IPS DF 4.7 (cell line): Measurements from ENCODE around the gene HAGH.
"Not testable (repeated sequence)": the region's sequence is repeated elsewhere in the genome, so short reads cannot be mapped to it uniquely, and the experiment has no call there.

Source experiments
- DNase-seq: peaks from one replicate; pipeline ENCODE4 v3.0.0-alpha.2; 2013; ENCODE audit warnings: low spot score; ENCODE audit errors: extremely low read depth

HAGH gene

DNA sequence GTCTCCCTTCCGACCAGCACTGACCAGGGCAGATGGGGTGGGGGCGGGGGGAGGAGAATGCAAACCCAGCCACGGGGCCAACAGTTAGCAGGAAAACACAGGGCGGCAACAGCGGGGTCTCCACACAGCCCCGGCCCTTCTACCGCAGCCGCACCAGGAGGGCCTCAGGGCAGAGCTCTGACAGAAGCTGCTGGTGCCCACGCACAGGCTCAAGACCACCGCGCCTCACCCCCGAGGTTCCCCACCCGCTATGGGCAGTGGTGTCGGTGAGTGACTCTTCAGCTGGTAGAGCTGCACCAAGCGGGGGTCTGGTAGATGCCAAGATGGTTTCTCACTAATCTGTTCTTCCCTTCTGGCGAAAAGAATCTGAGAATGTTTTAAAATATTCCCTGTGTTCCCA lies 16.1 kb downstream of the HAGH start:
- DNase-seq, result no peak

DNA sequence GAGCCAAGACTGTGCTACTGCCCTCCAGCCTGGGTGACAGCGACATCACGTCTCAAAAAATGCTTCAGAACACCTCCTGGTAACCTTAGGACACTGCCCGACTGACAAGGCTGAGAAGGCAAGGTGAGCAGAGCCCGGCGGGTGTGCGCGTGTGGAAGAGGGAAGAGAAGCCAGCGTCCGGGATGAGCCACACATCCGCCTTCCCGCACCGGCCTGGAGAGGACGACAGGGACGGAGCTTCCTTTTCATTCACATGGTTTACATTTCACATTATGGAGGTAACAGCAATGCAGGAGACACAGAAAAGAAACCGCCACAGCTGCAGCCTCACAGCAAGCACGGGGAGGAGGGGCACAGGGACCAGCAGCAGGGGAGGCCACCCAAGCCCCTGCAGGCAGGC lies 16.5 kb downstream of the HAGH start:
- no peak for DNase-seq

DNA sequence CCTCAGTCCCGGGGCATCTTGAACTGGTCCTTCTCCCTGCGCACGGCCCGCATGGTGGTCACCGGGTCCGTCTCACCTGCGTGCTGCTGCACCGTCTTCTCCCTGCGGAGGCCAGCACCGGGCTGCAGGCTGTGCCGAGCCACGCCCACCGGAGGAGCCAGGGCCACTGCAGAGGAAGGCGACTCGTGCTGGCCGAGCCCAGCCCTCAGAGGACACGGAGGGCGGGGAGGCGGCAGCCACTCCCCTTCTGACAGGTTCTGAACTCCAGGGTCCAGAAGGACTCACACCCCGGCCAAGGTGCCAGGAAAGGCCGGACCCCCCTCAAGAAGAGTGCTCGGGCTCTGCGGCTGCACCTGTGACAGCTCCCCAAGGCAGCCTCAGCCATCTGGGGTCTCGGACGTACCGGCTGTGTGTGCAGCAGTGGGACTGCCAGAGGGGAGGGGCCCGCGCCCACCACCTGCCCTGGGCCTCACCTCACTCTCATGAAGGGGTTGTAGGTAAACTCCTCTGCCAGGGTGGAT lies 17.3 kb downstream of the HAGH start:
- DNase-seq, result no peak

DNA sequence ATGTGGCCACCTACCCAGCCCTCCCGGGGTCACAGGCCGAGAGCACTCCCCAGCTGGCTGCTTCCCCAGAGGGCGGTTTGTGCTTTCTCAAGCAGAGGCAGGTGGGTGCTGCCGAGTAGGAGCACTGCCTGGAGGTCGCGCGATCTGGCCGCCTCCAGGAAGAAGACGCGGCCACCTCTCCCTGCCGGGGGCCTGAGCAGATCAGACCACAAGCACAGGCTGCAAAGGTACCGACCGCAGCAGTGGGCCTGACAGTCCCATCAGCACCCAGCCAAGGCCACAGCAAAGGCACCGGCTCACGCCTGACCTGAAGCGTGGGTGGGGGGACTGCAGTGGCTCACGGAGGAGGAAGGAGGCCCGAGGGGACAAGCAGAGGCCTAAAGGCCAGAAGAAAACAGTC lies 17.9 kb downstream of the HAGH start:
- DNase-seq, result no peak

DNA sequence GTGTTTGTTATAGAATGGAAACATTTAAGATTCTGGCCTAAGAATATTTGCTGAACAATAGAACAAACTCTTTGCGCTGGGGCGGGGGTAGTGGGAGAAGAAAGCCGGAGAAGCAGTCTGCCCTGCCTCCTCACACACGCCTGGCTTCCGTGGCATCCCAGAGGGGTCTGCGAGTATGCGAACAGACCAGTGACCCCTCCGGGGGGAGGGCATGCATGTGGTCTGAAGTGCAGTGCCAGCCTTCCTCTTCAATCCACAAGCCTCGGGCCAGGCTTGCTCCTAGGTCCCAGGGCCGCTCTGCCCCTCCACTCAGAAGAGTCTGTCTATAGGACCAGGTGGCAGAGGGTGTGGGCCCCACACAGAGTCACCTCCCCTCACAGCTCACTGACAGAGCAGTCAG lies 19.0 kb downstream of the HAGH start:
- no peak for DNase-seq

DNA sequence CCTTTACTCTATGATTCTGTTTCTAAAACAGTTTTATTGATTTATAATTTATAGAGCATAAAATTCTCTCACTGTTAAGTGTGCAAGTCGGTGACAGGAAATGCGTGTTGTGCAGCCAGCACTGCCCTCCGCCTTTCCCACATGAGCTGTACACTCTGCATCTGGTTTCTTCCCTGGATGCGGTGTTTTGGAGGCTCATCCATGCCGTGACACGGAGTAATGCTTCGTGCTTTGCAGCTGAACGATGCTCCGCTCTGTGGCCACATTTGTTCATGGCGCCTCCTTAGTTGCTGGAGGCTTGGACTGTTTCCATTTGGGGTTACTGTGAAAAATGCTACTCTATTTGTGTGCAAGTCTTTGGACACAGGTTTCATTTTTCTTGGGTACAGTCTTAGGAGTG lies 25.9 kb downstream of the HAGH start:
- no peak for DNase-seq

DNA sequence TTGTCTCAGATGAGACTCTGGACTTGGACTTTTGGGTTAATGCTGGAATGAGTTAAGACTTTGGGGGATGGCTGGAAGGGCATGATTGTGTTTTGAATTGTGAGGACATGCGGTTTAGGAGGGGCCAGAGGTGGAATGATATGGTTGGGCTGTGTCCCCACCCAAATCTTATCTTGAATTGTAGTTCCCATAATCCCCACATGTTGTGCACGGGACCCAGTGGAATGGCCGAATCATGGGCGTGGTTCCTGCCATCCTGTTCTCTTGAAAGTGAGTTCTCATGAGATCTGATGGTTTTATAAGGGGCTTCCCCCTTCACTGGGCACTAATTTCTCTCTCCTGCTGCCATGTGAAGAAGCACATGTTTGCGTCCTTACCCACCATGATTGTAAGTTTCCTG lies 27.4 kb downstream of the HAGH start:
- DNase-seq, result not testable (repeated sequence)

DNA sequence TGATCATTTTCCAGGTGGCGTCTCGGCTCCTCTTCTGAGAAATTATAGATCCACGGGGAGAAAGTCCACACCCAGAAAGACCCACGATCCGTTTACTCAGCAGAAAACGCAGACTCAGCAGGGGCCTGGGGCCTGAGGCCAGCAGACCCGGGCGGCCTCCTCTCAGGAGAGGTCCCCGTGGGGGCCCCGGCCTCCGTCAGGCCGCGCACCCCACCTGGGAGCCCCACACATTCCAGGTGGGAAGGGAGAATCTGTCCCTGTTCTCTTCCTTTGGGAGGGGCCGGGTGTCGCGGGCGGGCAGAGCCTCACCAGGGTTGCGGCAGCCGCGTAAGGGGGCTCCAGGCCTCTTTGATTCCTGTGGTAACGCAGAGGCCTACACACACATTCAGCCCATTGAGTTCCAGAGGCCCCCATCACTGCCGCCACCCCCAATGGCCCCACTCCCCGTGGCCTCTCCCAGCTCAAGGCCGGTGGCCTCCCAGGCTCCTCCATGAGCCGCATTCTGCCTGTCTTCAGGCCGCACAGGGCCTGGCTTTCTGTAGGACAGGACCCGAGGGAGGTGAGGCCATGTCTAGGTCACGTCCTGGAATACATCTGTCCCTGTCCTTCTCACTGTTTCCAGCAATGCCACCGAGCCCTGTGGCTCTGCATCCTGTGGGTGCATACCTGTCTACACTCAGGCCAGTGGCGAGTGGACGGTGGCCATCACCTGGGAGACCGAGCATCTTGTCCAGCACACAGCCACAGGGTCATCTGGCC lies 31.5 kb downstream of the HAGH start:
- DNase-seq, result no peak

DNA sequence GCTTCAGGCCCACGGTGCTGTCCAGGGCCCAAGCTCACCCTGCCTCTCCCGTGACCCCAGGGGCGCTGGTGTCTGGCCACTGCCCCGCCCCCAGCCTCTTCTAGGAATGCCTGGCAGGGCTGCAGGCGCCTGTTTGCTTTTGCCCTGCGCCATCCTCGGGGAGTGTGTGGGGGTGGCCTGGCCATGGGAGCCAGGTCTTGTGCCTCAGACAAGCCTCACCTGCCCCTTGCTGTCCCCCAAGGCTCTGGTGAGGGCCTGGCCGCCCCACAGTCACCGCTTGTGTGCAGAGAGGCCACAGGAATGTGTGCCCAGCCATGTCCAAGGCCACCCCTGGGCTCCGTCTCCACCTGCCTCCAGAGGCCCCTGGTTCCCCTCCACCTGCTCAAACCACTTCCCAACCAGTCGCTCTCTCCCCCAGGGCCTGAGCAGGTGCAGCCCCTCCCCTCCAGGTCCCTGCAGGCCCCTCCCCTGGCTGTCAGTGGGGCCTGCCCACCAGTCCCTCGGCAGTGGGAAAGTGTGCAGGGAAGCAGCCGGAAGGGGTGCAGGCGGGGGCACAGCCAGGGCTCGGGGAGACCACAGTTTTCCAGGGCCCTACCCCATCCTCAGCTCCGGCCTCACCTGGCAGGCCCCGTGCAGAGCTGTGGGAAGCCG lies 32.3 kb downstream of the HAGH start:
- DNase-seq, result no peak

DNA sequence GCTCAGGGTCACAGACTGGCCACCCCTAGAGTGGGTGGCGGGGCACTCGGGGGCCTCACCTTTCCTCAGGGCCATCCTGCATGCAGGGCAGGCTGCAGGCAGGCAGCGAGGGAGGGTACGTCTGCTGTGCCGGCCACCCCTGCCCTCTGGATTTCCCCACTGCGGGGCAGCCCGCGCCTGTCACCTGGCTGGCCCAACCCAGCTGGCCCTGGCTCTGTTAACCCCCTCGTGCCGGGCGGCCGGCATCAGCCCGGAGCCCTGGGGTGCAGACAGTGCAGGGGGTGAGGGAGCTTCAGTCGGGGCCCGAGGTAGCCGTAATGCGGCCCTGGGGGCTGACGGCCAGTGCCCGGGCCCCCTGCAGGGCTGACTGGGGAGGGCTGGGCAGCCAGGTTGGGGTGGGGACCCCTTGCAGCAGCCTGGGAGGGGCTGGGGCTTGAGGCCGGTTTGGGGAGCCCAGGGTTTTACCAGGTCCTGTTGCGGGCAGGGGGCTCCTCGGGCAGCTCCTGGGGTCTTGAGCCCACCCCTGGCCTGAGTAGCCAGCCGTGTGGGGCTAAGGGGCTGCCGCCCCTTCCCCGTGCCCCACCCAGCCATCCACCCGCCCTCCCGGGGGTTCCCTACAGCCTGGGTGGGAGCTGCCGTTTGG lies 32.9 kb downstream of the HAGH start, which contains the start of gene IGFALS:
Gene IGFALS, minus strand, starts transcription at position 128 of the 643 bp plus-strand sequence. Its CDS starts 53 bp downstream, at position 75.
- DNase-seq, result no peak

DNA sequence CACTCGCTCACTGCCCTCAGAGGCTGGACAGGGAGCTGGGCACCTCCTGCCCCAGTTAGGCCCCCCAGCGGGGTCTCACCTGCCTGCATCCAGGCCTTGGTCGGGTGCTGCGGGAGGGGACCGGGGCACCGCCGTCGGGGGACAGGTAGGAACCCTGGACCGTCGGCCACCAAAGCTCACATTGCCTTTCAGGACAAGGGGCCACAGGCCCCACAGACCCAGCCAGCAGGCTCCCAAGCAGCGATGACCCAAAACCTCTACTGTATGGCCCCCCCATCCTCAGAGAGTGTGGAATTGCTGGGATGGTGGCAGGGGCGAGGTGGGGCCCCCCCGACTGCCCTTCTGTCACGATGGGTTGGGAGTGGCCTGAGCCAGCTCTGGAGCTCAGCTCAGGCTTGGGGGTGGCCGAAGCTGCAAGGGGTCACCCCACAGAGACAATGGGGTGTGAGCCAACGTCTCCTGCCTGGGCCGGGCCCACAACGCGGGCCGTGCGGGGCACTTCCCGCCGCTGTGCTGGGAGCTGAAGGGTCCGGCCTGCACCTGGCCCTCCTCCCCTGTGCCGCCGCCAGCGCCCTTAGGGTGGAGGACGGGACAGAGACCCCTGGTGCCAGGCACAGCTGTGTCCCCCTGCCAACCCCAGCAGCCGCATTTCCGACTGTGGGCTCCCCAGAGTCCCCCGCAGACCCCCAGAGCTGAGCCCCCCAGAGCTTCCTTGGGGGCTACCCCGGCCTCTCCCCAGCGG lies 33.6 kb downstream of the HAGH start:
- no peak for DNase-seq

DNA sequence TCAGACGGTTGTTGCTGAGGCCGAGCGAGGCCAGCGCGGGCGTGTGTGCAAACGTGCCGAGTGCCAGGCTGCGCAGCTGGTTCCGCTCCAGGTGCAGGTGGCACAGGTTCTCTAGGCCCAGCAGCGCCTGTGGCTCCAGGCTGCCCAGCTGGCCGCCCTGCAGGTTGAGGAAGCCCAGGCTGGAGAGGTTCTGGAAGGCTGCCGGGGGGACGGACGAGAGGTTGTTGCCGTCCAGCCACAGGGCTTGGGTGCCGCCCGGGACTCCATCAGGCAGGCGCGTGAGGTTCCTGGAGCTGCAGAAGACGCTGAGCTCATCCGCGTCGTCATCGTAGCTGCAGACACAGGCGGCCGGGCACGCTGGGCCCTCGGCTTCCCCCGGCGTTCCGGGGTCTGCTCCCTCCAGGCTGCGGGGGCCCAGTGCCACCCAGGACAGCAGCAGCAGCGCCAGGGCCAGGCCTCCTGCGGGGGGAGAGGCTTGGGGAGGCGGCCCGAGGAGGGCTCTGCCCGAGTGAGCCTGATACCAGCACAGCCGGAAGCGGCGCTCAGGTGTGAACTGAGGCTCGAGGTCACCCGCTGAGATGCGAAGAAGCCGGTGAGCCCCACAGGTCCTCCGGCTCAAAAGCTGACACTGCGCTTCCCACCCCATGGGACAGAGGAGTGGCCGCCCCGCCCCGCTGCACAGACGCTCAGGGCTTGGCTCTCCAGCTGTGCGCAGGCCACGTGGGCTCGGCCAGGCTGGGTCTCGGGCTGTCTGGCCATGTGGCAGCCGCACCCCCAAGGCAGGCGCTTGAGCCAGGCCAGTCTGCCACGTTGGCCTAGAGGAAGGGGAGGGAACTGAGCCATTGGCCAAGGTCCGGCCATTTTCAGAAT lies 34.4 kb downstream of the HAGH start:
- DNase-seq, result no peak

DNA sequence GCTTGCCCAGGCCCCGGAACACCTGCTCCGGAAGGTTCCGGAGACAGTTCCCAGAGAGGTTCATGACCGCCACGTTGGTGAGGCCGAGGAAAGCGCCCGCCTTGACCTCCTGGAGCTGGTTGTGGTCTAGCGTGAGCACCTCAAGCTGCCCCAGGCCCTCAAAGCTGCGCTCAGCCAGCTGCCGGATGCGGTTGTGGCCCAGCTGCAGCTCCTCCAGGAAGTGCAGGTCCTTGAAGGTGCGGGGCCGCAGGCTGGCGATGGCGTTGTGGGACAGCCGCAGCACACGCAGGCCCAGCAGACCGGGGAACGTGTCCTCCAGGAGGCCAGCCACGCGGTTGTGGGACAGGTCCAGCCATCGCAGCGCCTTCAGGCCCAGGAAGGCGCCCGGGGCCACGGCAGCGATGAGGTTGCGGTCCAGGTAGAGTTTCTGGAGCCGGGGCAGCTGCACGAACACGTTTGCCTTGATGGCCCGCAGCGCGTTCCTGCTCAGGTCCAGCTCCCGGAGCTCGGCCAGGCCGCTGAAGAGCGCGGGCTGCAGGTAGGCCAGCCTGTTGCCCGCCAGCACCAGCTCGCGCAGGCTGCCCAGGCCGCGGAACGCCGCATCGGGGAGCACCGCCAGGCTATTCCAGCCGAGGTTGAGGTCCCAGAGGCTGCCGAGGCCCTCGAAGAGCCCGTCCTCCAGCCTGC lies 35.2 kb downstream of the HAGH start:
- no peak for DNase-seq

DNA sequence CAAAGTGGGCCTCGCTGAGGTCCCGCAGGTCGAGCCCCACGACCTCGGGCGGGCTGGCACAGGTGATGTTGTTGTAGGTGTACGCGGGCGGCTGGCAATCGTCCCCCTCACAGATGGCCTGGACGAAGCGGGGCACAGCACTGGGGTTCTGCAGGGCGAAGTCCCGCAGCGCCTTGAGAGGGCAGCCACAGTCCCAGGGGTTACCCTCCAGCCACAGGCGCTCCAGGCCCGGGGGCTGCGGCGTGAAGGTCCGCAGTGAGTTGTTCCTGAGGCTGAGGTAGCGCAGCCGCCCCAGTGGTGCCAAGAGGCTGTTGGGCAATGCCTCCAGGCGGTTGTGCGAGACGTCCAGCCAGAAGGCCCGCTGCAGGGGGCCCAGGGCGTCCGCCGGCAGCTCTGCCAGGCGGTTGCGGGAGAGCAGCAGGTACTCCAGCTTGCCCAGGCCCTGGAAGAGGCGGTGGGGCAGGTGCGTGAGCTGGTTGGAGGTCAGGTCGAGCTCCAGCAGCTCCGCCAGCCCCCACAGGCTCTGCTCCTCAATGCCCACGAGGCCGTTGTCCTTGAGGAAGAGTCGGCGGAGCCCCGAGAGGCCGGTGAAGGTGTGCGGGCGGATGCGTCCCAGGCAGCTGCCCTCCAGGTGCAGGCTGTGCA lies 35.9 kb downstream of the HAGH start:
- DNase-seq, result no peak

DNA sequence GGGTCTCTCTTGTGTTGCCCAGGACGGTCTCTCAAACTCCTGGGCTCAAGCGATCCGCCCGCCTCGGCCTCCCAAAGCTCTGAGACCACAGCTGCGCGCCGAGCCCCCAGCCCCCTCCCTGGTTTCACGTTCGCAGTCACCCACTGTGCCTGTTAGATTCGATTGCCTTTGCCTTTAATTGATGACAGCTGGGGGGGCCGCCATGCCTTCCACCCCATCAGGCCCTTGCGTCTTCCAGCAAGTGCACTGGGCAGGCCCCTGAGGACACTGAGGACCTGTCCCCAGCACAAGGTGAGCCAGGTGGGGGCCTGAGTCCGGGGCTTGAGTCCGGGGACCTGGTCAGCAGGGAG lies 36.4 kb downstream of the HAGH start:
- DNase-seq, result no peak

DNA sequence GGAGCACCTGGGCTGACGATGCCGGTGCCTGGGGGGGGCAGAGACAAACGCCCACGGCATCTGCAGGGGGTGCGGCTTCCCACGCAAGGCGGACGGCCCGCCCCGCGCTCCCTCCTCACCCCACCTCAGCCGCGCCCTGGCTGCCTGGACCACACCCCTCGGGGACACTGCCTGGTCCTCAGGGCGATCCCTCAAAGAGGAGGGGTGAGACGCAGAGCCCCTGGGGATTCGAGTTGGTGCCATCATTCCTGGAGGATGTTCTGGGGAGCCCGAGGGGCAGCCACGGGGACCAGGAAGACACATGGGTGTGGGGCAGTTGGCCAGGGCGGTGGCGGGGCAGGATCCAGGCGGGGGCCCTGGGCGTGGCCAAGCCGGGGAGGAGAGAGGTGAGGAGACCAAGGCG lies 37.0 kb downstream of the HAGH start:
- DNase-seq, result no peak

DNA sequence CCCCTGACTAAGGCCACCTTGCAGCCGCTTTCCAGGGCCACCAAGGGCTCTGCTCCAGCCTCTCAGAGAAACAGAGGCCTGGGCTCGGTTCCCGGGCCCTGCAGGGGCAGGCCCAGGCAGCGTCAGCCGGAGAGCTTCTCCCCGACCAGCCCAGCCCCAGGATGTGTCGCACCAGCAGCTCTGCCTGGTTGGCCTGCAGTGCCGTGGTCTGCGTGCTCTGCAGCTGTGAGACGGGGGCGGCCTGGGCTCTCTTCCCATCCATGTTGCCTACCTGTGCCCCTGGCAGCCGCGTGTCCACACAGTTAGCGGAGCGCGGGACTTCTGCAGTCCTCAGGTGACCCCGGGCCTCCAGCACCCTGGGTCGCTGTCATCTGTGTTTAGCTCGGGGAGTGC lies 37.9 kb downstream of the HAGH start:
- no peak for DNase-seq

DNA sequence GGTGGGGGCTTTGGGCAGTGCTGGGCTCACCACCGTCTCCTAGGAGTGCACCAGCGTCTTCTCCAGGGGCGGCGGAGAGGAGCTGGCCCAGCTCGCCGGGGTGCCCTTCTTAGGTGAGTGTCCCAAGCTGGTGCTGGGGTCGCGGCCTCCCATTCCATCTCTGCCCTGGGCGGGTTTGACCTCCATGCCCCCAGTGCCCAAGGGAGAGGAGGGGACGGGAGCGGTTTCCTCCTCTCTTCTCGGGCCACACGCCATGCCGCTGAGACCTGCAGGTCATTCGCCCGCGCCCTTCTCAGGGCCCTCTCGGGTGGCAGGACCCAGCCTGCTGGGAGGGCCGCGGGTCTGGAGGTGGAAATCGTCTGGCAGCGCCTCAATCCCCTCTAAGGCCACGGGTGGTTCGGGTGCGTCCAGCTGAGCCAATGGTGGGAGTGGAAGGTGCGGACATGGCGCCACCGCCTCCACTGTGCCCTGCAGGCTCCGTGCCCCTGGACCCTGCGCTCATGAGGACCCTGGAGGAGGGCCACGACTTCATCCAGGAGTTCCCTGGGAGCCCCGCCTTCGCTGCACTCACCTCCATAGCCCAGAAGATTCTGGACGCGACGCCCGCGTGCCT lies 38.4 kb downstream of the HAGH start:
- DNase-seq, result no peak
